H4 (cell line): ENCODE results near the gene DLX6. TPM values are rescaled to one million over a fixed set of nuclear protein-coding genes. Genes with fewer than 3 reads are reported as not detected.
A peak's percentile ranks its signal among the peaks of the same experiment; 100 is the strongest.
"Not testable (repeated sequence)": the region's sequence is repeated elsewhere in the genome, so short reads cannot be mapped to it uniquely, and the experiment has no call there.

Experiments used
- DNase-seq: peaks from one replicate; pipeline ENCODE4 v3.0.0-alpha.2; 2015; ENCODE audit warnings: low spot score
- total RNA-seq: library from RNA; depleted of rRNA; stranded (reverse); fragments of >200 nt; shearing (Covaris generic); gene quantifications from 2 replicates; pipeline ENCODE4 v1.2.3, GENCODE V29; 2014; rRNA removed

DLX6 gene
- total RNA-seq, 1 experiment from 2014 or later = 1.7 TPM

- no peak for DNase-seq
These were observed 17.3 kb downstream of the DLX6 start for GRCh38 chr7:97022491-97023306.

GRCh38 chr7:97024209-97025129, 19.1 kb downstream of the DLX6 start, which contains the start of gene DLX5:
DLX5 (minus strand) TSS chr7:97024831; CDS start chr7:97024623, 208 bp downstream.
- peak; percentile 36 for DNase-seq

- DNase-seq = no peak
These were observed 19.8 kb downstream of the DLX6 start for GRCh38 chr7:97025130-97025499.

GRCh38 chr7:97025983-97026714, 20.8 kb downstream of the DLX6 start:
- DNase-seq = no peak

- no peak for DNase-seq
These were observed 21.5 kb downstream of the DLX6 start for GRCh38 chr7:97026715-97027426.

GRCh38 chr7:97027427-97028234, 22.3 kb downstream of the DLX6 start:
- peak; percentile 90 for DNase-seq

GRCh38 chr7:97034213-97034852, 29.0 kb downstream of the DLX6 start:
- not testable (repeated sequence) for DNase-seq

GRCh38 chr7:97039374-97040065, 34.2 kb downstream of the DLX6 start:
- no peak for DNase-seq

GRCh38 chr7:97043281-97043680, 37.9 kb downstream of the DLX6 start:
- DNase-seq = no peak

Other genes starting within 250 kb of the DLX6 start
- gene DLX5, start 19.3 kb downstream of the DLX6 start, total RNA-seq = 0.35 and 0.51 TPM in 2 replicates
- 48.2 and 62.1 TPM in 2 replicates for gene SDHAF3, start 112.1 kb downstream of the DLX6 start, total RNA-seq